Gastrocnemius medialis (tissue), 4 donors: ENCODE data around the gene SLX4IP. TPM values are rescaled to one million over a fixed set of nuclear protein-coding genes. Genes with fewer than 3 reads are reported as not detected.
"Not testable (repeated sequence)": the region's sequence is repeated elsewhere in the genome, so short reads cannot be mapped to it uniquely, and the experiment has no call there.

Experiments
- ATAC-seq, 2 donors: fragments of 150-250 bp; one replicate each; pipeline ENCODE4 v1.9.1; 2016
- DNase-seq, 2 donors: peaks; one replicate each; pipeline ENCODE4 v3.0.0-alpha.2; 2019
- H3K27ac ChIP-seq, 4 donors: fragments of 200-600 bp; sonication (generic); 1 replicate in 1 of 4; 2 replicates in 3 of 4; pipeline ENCODE4 v1.5.1; 2016 to 2018; ENCODE audit warnings: mild to moderate bottlenecking in 2 of 4, moderate library complexity in 1 of 4
- H3K27me3 ChIP-seq, 3 donors: fragments of 200-600 bp; sonication (generic) in 2 of 3; 1 replicate in 1 of 3; 2 replicates in 2 of 3; pipeline versions ENCODE4 v1.5.1 to v1.6.0; 2016 to 2019; ENCODE audit warnings: mild to moderate bottlenecking in 1 of 3, moderate library complexity in 1 of 3
- H3K36me3 ChIP-seq, 2 donors: fragments of 200-600 bp; sonication (generic) in 1 of 2; one replicate each; pipeline ENCODE4 v1.5.1; 2017 to 2018
- H3K4me1 ChIP-seq, 2 donors: fragments of 200-600 bp; sonication (generic) in 1 of 2; one replicate each; pipeline ENCODE4 v1.5.1; 2016 to 2017; ENCODE audit warnings: mild to moderate bottlenecking in 2 of 2
- H3K4me3 ChIP-seq, 4 donors: fragments of 200-600 bp; sonication (generic) in 3 of 4; 1 replicate in 1 of 4; 2 replicates in 3 of 4; pipeline ENCODE4 v1.5.1; 2016 to 2019; ENCODE audit warnings: mild to moderate bottlenecking in 2 of 4
- H3K9me3 ChIP-seq, 3 donors: fragments of 200-600 bp; sonication (generic) in 2 of 3; 1 replicate in 1 of 3; 2 replicates in 2 of 3; pipeline ENCODE4 v1.5.1; 2016 to 2019
- POLR2A ChIP-seq, 2 donors: fragments of 450-650 bp; IDR thresholded peaks; one replicate each; pipeline ENCODE4 v1.6.1; 2017; ENCODE audit warnings: antibody characterized with exemption in 2 of 2, mild to moderate bottlenecking in 2 of 2, moderate library complexity in 2 of 2
- in situ Hi-C, 4 donors: fragments of 200-750 bp; cut with MboI; loops; one replicate each; pipeline versions ENCODE4 v1.15.0 to v1.8.0; 2017; ENCODE audit warnings: low sequenced_read_pairs in 4 of 4
- intact Hi-C: fragments of 100-400 bp; cut with DNase I; formaldehyde crosslinking; loops from one replicate; pipeline ENCODE4 v1.15.1; 2023; ENCODE audit warnings: low total_unique reads
- total RNA-seq, 4 donors: library from RNA; depleted of rRNA; stranded (reverse); fragments of >200 nt; gene quantifications; one replicate each; pipeline versions ENCODE4 v1.1.0 to v1.2.3, GENCODE V29; 2016
- TF ChIP-seq, protein P1 (sequence below), 5 experiments: fragments of 450-650 bp in 3 of 5; fragments of 200-600 bp in 2 of 5; sonication (generic) in 2 of 5; IDR thresholded peaks in 4 of 5; conservative IDR thresholded peaks in 1 of 5; 1 replicate in 4 of 5; 2 replicates in 1 of 5; pipeline ENCODE4 v1.5.1; 2016 to 2019; ENCODE audit warnings: antibody characterized with exemption in 5 of 5, mild to moderate bottlenecking in 3 of 5, moderate library complexity in 3 of 5

Gene SLX4IP
- total RNA-seq, 4 donors from 2014 or later = 0.22 to 1.3 (median 0.71) TPM

- no peaks in the 10 kb centered on the region for H3K4me1 ChIP-seq
- TF ChIP-seq, protein P1, sequence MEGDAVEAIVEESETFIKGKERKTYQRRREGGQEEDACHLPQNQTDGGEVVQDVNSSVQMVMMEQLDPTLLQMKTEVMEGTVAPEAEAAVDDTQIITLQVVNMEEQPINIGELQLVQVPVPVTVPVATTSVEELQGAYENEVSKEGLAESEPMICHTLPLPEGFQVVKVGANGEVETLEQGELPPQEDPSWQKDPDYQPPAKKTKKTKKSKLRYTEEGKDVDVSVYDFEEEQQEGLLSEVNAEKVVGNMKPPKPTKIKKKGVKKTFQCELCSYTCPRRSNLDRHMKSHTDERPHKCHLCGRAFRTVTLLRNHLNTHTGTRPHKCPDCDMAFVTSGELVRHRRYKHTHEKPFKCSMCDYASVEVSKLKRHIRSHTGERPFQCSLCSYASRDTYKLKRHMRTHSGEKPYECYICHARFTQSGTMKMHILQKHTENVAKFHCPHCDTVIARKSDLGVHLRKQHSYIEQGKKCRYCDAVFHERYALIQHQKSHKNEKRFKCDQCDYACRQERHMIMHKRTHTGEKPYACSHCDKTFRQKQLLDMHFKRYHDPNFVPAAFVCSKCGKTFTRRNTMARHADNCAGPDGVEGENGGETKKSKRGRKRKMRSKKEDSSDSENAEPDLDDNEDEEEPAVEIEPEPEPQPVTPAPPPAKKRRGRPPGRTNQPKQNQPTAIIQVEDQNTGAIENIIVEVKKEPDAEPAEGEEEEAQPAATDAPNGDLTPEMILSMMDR (IDR thresholded peaks at IDR 0.05 in 4 of 5, conservative IDR thresholded peaks at IDR 0.05 in 1 of 5) = no peak
- no peaks in the 10 kb centered on the region for H3K27me3 ChIP-seq
- no peaks in the 10 kb centered on the region for H3K36me3 ChIP-seq
- H3K9me3 ChIP-seq = no peaks in the 10 kb centered on the region
- no peak overlapping the region for H3K27ac ChIP-seq
- ATAC-seq (no peak), DNase-seq (no peak)
- no peak overlapping the region for H3K4me3 ChIP-seq
- in situ Hi-C loops (no loop called here), intact Hi-C loops (no loop called here)
Observed at GRCh38 chr20:10613911-10614310, 178.8 kb downstream of the SLX4IP start.

DNA sequence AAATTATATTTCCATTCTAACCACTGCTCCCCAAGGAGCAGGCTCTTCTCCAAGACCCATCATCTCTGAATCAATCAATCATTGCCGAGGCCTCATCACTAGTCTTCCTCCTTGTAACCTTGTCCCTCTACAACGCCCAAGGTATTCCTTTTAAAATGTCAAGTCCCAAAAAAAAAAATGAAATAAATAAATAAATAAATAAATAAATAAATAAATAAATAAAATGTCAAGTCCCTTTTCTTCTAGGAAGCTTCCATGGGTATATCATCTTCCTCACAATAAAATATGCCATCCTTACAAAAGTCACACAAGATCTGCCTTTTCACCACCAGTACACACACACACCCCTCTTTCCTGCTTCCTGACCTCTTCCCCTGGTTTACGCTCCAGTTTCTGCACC lies 181.1 kb downstream of the SLX4IP start:
- in situ Hi-C loops = no loop called here
- TF ChIP-seq, protein P1 (IDR thresholded peaks at IDR 0.05 in 4 of 5, conservative IDR thresholded peaks at IDR 0.05 in 1 of 5) = no peak
- no peak for TF ChIP-seq POLR2A (IDR thresholded peaks at IDR 0.05)
- intact Hi-C loops = no loop called here
- Histone ChIP-seq H3K36me3 (no peaks in the 10 kb centered on the region), H3K27me3 (no peaks in the 10 kb centered on the region), H3K4me3 (no peak overlapping the region), H3K4me1 (no peaks in the 10 kb centered on the region), H3K27ac (no peak overlapping the region), H3K9me3 (no peaks in the 10 kb centered on the region)
- no peak for ATAC-seq
- no peak for DNase-seq

DNA sequence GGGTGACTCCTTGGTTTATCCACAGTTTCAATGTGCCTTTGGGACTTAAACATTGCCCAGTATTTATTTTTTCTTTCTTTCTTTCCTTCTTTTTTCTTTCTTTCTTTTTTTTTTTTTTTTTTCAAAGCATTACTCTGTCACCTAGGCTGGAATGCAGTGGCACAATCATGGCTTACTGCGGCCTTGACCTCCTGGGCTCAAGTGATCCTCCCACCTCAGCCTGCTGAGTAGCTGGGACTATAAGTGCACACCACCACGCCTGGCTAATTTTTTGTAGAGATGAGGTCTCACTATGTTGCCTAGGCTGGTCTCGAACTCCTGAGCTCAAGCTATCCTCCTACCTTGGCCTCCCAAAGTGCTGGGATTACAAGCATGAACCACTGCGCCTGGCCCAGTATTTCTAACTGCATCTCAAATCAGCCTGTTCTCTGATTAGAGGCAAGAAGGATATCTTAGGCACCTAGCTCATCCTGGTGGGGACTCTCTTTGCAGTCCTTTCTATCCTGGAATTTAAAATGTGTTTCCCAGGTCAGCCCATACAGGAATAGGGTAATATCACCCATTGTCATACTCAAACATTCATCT lies 182.5 kb downstream of the SLX4IP start:
- DNase-seq, H3K4me1 ChIP-seq, H3K36me3 ChIP-seq, in situ Hi-C loops, H3K9me3 ChIP-seq, intact Hi-C loops, H3K4me3 ChIP-seq, H3K27me3 ChIP-seq, H3K27ac ChIP-seq, ATAC-seq: not testable (repeated sequence)

GRCh38 chr20:10618611-10619245 lies 183.6 kb downstream of the SLX4IP start:
- in situ Hi-C loops = no loop called here
- no peaks in the 10 kb centered on the region for H3K36me3 ChIP-seq
- TF ChIP-seq POLR2A (IDR thresholded peaks at IDR 0.05) = no peak
- H3K4me1 ChIP-seq = no peaks in the 10 kb centered on the region
- no peaks in the 10 kb centered on the region for H3K9me3 ChIP-seq
- H3K27me3 ChIP-seq = no peaks in the 10 kb centered on the region
- H3K27ac ChIP-seq = no peak overlapping the region
- intact Hi-C loops = no loop called here
- ATAC-seq (no peak), DNase-seq (no peak)
- no peak overlapping the region for H3K4me3 ChIP-seq

GRCh38 chr20:10619427-10619826 lies 184.3 kb downstream of the SLX4IP start:
- in situ Hi-C loops = no loop called here
- Histone ChIP-seq H3K4me1 (no peaks in the 10 kb centered on the region), H3K36me3 (no peaks in the 10 kb centered on the region), H3K9me3 (no peaks in the 10 kb centered on the region), H3K27me3 (no peaks in the 10 kb centered on the region), H3K4me3 (no peak overlapping the region), H3K27ac (no peak overlapping the region)
- TF ChIP-seq, protein P1 (IDR thresholded peaks at IDR 0.05 in 4 of 5, conservative IDR thresholded peaks at IDR 0.05 in 1 of 5) = no peak
- no peak for TF ChIP-seq POLR2A (IDR thresholded peaks at IDR 0.05)
- DNase-seq = no peak
- intact Hi-C loops = no loop called here
- ATAC-seq = no peak

GRCh38 chr20:10621149-10621548 lies 186.0 kb downstream of the SLX4IP start:
- ATAC-seq (no peak), DNase-seq (no peak)
- no peak overlapping the region for H3K27ac ChIP-seq
- no peaks in the 10 kb centered on the region for H3K36me3 ChIP-seq
- no peaks in the 10 kb centered on the region for H3K9me3 ChIP-seq
- no peaks in the 10 kb centered on the region for H3K4me1 ChIP-seq
- intact Hi-C loops (no loop called here), in situ Hi-C loops (no loop called here)
- H3K4me3 ChIP-seq = no peak overlapping the region
- H3K27me3 ChIP-seq = no peaks in the 10 kb centered on the region
- TF ChIP-seq, protein P1 (IDR thresholded peaks at IDR 0.05 in 4 of 5, conservative IDR thresholded peaks at IDR 0.05 in 1 of 5) = no peak
- no peak for TF ChIP-seq POLR2A (IDR thresholded peaks at IDR 0.05)
